ENCODE measurements around the gene SEPTIN11. TPM values are rescaled to one million over a fixed set of nuclear protein-coding genes. Genes with fewer than 3 reads are reported as not detected.

SEPTIN11 gene
- total RNA-seq, 1 experiment from 2014 or later: 121 TPM

DNA sequence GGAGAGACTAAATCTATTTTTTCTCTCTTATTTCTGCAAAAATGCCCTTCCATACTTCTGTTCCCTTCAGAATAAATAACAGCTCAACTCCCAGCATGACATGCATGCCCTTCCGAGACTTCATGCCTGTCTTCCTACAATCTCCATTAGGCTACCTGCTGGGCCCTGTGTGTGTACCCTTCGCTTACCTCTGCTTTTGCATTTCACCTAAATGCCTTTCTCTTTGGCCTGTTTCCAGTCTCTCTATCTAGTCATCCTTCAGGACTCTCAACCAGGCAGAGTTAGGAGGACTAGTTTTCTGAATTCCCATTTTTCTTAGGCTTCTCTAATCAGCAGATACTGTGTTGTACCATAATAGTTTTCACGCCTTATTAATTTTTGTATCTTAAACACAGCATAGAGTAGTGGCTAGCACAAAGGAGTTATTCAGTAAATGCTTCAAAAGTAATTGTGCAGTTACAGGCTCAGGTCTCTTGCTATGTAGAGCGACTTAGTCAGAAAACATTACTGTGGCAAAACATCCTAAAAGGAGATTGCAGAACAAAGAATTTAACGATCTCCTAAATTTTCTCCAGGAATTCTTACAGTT is 20.5 kb downstream of the SEPTIN11 start:
- no peak for DNase-seq (ENCODE audit: low spot score)
- Histone ChIP-seq H3K9me3 (ENCODE audit: low read depth, low read length, poor library complexity, severe bottlenecking) (no peaks in the 10 kb centered on the region), H3K27me3 (replicated peaks; ENCODE audit: insufficient read depth, low read depth, low read length, poor library complexity) (no peaks in the 10 kb centered on the region), H3K4me1 (ENCODE audit: insufficient read depth, low read length, poor library complexity, severe bottlenecking) (peaks cover 9% of the 10 kb centered on the region), H3K36me3 (ENCODE audit: insufficient read depth, low read length, poor library complexity, severe bottlenecking) (no peaks in the 10 kb centered on the region), H3K27ac (ENCODE audit: low read depth, low read length, poor library complexity, severe bottlenecking) (no peak overlapping the region), H3K4me3 (ENCODE audit: low read depth, low read length, poor library complexity, severe bottlenecking) (no peak overlapping the region)
- ChIA-PET CTCF (no interaction called here), POLR2A (ENCODE audit: low non-redundant PET) (no interaction called here)
- intact Hi-C loops (cut with micrococcal nuclease; ENCODE audit: unreplicated experiment): no loop called here
- BruUV-seq (replicated peaks): no TSS peak
- TF ChIP-seq, protein P1, sequence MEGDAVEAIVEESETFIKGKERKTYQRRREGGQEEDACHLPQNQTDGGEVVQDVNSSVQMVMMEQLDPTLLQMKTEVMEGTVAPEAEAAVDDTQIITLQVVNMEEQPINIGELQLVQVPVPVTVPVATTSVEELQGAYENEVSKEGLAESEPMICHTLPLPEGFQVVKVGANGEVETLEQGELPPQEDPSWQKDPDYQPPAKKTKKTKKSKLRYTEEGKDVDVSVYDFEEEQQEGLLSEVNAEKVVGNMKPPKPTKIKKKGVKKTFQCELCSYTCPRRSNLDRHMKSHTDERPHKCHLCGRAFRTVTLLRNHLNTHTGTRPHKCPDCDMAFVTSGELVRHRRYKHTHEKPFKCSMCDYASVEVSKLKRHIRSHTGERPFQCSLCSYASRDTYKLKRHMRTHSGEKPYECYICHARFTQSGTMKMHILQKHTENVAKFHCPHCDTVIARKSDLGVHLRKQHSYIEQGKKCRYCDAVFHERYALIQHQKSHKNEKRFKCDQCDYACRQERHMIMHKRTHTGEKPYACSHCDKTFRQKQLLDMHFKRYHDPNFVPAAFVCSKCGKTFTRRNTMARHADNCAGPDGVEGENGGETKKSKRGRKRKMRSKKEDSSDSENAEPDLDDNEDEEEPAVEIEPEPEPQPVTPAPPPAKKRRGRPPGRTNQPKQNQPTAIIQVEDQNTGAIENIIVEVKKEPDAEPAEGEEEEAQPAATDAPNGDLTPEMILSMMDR (conservative IDR thresholded peaks at IDR 0.05; ENCODE audit: low read depth, low read length): no peak
- TF ChIP-seq EZH2 (IDR thresholded peaks at IDR 0.05; ENCODE audit: borderline replicate concordance, low read depth, low read length, poor library complexity, severe bottlenecking): no peak

DNA sequence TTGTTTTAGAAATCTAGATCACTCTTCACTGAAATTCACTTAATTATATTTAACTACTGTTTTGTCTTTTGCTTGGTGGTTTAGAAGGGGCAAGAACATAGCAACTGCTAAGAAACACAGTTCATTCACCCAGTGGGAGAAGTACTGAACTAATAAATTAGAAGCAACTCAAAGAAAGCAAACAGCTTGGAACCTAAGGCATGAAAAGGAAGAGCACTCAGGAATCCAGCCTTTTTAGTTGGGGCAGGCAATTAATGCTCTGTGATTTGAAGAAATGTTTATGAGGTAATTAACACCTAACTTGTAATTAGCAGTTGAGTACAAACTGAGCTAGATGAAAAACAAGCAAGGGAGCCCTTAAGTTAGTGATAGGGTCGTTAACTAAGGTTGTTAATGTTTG is 22.8 kb downstream of the SEPTIN11 start:
- intact Hi-C loops (cut with micrococcal nuclease; ENCODE audit: unreplicated experiment): no loop called here
- H3K36me3 ChIP-seq (ENCODE audit: insufficient read depth, low read length, poor library complexity, severe bottlenecking): no peaks in the 10 kb centered on the region
- H3K4me3 ChIP-seq (ENCODE audit: low read depth, low read length, poor library complexity, severe bottlenecking): no peak overlapping the region
- H3K27me3 ChIP-seq (replicated peaks; ENCODE audit: insufficient read depth, low read depth, low read length, poor library complexity): no peaks in the 10 kb centered on the region
- no peak overlapping the region for H3K27ac ChIP-seq (ENCODE audit: low read depth, low read length, poor library complexity, severe bottlenecking)
- no peaks in the 10 kb centered on the region for H3K9me3 ChIP-seq (ENCODE audit: low read depth, low read length, poor library complexity, severe bottlenecking)
- CTCF ChIA-PET: no interaction called here
- TF ChIP-seq, protein P1 (conservative IDR thresholded peaks at IDR 0.05; ENCODE audit: low read depth, low read length): no peak
- TF ChIP-seq EZH2 (IDR thresholded peaks at IDR 0.05; ENCODE audit: borderline replicate concordance, low read depth, low read length, poor library complexity, severe bottlenecking): no peak
- peaks cover 4% of the 10 kb centered on the region for H3K4me1 ChIP-seq (ENCODE audit: insufficient read depth, low read length, poor library complexity, severe bottlenecking)
- DNase-seq (ENCODE audit: low spot score): no peak
- POLR2A ChIA-PET (ENCODE audit: low non-redundant PET): no interaction called here
- BruUV-seq (replicated peaks): no TSS peak

DNA sequence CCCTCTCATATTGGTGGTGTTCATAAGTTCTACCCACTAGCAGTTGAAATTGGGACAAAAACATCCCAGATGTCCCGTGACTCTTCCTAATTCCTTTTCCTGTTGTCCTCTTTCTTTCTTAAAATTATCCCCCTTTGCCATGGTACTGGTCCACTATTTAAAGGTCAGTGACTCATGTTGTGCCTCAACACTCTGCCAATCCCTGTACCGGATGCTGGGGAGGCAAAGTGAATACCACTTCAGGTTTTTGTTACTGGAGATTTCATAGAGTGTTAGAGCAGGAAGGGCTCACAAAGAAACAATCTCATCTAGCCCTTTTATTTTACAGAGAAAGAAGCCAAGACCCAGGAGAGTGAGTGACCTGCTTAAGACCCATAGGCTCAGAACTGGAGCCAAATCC is 24.6 kb downstream of the SEPTIN11 start:
- Histone ChIP-seq H3K4me1 (ENCODE audit: insufficient read depth, low read length, poor library complexity, severe bottlenecking) (peaks cover 8% of the 10 kb centered on the region), H3K27ac (ENCODE audit: low read depth, low read length, poor library complexity, severe bottlenecking) (no peak overlapping the region), H3K4me3 (ENCODE audit: low read depth, low read length, poor library complexity, severe bottlenecking) (no peak overlapping the region), H3K9me3 (ENCODE audit: low read depth, low read length, poor library complexity, severe bottlenecking) (no peaks in the 10 kb centered on the region), H3K36me3 (ENCODE audit: insufficient read depth, low read length, poor library complexity, severe bottlenecking) (no peaks in the 10 kb centered on the region), H3K27me3 (replicated peaks; ENCODE audit: insufficient read depth, low read depth, low read length, poor library complexity) (no peaks in the 10 kb centered on the region)
- TF ChIP-seq, protein P1 (conservative IDR thresholded peaks at IDR 0.05; ENCODE audit: low read depth, low read length): no peak
- TF ChIP-seq EZH2 (IDR thresholded peaks at IDR 0.05; ENCODE audit: borderline replicate concordance, low read depth, low read length, poor library complexity, severe bottlenecking): no peak
- ChIA-PET POLR2A (ENCODE audit: low non-redundant PET) (no interaction called here), CTCF (no interaction called here)
- no peak for DNase-seq (ENCODE audit: low spot score)
- BruUV-seq (replicated peaks): no TSS peak
- intact Hi-C loops (cut with micrococcal nuclease; ENCODE audit: unreplicated experiment): no loop called here
